Epithelial cell of proximal tubule (primary cell): ENCODE measurements around the gene CSTF1. TPM values are rescaled to one million over a fixed set of nuclear protein-coding genes. Genes with fewer than 3 reads are reported as not detected.

ENCODE experiments used
- DNase-seq: peaks from one replicate; pipeline ENCODE4 v3.0.0-alpha.2; 2011; ENCODE audit warnings: low read depth
- H3K4me3 ChIP-seq: 2 replicates; pipeline ENCODE4 v1.5.1; 2011; ENCODE audit warnings: low read depth, mild to moderate bottlenecking, low read length
- total RNA-seq: library from RNA; depleted of rRNA; stranded (reverse); fragments of >200 nt; gene quantifications from 2 replicates; pipeline ENCODE4 v1.2.3, GENCODE V29; 2015
- TF ChIP-seq, protein P1 (sequence below): conservative IDR thresholded peaks from 2 replicates; pipeline ENCODE4 v1.5.1; 2012; ENCODE audit warnings: low read depth, mild to moderate bottlenecking, low read length

Gene CSTF1
- total RNA-seq, 1 donor from 2014 or later: 21.6 TPM

DNA sequence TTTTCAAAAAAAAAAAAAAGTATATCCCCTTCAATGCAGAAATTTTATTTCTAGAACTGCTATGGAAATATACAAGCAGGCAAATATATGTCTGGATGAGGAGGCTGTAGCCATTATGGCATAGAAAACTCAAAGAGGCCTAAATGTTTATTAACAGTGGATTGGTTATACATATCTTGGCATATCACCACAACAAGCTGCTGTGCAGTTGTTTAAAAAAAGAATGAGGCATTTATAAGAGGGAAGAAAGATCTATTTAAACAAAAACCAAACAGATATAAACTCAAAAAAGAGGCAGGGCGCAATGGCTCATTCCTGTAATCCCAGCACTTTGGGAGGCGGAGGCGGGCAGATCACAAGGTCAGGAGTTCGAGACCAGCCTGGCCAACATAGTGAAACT lies 45.8 kb downstream of the CSTF1 start:
- H3K4me3 ChIP-seq: no peak overlapping the region
- no peak for DNase-seq
- TF ChIP-seq, protein P1, sequence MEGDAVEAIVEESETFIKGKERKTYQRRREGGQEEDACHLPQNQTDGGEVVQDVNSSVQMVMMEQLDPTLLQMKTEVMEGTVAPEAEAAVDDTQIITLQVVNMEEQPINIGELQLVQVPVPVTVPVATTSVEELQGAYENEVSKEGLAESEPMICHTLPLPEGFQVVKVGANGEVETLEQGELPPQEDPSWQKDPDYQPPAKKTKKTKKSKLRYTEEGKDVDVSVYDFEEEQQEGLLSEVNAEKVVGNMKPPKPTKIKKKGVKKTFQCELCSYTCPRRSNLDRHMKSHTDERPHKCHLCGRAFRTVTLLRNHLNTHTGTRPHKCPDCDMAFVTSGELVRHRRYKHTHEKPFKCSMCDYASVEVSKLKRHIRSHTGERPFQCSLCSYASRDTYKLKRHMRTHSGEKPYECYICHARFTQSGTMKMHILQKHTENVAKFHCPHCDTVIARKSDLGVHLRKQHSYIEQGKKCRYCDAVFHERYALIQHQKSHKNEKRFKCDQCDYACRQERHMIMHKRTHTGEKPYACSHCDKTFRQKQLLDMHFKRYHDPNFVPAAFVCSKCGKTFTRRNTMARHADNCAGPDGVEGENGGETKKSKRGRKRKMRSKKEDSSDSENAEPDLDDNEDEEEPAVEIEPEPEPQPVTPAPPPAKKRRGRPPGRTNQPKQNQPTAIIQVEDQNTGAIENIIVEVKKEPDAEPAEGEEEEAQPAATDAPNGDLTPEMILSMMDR: no peak

DNA sequence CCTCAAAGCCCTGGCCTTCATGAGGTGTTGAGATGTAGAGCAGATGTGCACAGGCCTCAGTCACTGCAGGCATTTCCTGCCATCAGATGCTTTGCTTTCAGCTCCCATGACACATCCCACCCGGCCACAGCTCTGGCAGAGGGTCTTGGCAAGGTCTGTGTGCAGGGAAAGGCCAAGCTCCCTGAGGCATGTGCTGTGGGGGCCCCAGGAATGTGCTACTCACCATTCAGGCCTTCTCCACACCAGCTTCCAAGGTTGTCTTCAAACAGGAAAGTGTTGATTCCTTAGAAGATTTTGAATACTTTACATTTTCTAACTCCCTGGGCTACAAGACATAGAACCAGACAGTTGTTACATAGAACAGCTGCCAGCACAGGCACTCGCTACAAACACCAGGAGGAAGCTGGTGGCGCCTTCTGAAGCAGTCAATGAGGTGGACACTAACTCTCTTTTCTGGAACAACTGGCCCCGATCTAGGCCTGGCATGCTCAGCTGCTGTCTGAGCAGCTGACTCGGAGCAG lies 47.4 kb downstream of the CSTF1 start:
- TF ChIP-seq, protein P1: no peak
- no peak for DNase-seq
- H3K4me3 ChIP-seq: no peak overlapping the region

DNA sequence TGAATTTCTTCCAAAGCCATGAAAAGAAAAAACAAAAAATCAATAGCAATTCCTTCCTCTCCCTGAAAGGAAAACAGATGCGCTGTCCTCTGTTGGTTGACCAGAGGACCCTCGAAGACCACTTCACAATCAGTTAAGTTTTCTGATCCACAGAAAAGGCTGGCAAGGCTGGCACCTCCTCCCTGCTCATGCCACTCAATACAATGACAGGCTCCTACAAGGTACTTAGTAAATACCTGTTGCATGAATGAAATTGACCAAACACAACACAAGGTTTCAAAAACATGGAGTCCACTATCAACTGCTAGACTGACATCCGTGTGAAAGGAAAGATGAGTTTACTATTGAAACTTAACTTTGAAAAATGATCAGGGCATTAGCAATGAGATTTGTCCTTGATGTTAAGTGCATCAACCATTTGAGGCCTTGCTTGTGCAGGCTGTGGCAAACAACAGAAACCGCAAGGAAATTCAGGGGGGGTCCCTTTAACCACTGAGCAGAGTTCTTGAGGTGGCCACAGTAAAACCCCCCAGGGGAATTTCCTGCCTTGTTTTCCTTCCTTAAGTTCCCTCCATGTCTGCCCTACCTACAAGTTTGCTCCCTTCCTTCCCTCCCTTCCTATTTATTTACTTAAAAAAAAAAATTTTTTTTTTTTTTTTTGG lies 48.0 kb downstream of the CSTF1 start:
- no peak for DNase-seq

DNA sequence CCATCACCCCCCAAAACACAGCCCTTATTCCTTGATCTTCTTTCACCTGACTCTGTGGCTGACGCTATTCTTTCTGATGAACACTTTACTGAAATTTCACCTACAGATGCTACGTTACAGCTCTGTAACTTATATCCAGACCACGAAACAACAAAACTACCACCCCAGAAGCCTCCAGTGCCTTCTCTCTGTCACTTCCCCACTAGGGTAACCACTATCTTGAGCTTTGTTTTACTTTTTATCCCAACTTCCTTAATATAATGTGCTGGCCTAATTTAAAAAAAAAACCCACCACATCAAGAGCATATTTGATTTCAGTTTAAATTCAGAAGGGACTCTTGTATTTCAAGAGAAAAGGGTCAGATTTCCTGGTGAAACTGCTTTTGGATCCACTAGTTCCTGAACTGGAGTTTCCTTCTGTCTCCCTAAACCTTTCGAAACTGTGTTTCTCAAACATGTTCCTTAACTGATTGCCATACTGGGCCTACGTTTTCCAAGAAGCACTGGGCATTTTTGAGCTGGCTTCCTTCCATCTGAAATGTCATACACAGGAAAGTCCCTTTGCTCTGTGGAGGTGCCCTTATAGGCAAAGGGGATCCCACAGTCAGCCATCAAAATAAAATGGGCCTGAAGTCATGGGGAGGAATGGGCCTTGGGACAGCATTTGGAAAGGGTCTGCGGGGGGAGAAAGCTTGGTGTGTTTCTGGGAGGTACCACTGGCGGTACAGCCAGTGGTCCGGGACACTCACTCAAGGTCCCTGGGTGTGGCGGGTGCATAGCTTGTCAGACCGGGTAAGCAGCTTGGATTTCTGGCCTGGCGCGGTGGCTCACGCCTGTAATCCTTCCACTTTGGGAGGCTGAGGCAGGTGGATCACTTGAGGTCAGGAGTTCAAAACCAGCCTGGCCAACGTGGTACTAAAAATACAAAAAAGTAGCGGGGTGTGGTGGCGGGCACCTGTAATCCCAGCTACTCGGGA lies 50.2 kb downstream of the CSTF1 start:
- no peak for DNase-seq
- TF ChIP-seq, protein P1: no peak

More for the DNA sequence above, 48.0 kb downstream of the CSTF1 start:
- TF ChIP-seq, protein P1: no peak
- H3K4me3 ChIP-seq: no peak overlapping the region

DNA sequence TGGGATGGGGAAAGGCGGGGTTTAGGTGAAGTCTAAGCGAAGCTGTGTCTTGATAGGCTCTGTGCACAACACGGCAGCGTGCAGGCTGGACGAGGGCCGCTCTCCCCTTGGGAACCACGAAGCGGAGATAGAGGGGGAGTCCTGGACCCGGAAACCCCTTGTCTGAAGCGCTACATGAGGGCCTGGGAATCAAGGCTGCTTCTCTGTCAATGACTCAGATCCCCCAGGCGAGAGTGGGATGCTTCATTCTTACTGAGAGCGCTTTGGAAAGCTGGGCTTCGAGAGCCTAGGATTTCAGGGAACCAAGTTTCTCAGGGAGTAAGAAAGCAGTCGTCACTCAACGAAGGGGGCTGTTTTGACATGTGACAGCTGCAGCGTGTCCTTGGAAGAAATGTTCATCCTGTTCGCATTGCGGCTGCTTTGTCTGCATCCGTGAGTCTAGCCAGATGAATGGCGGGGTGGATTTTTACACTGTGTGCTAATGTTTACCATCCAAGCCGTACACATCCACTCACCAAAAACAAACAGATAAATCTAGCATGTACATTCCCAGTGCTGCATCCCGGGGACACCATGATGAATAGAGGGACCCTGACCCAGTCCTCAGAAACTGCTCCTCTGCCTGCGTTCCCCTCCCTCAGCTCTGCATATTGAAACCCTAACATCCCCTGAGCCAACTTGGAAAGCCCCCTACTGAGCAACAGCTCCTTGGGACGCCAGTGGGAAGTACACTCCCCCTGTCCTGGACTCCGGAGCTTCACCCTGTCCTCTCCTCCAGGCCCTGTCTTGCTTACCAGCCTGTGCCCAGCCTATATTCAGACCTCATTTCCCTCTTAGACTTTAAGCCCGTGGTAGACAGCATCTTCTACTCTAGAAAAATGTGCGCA lies 51.5 kb downstream of the CSTF1 start:
- TF ChIP-seq, protein P1: no peak
- H3K4me3 ChIP-seq: no peak overlapping the region
- DNase-seq: no peak

More for the DNA sequence above, 50.2 kb downstream of the CSTF1 start:
- H3K4me3 ChIP-seq: no peak overlapping the region

DNA sequence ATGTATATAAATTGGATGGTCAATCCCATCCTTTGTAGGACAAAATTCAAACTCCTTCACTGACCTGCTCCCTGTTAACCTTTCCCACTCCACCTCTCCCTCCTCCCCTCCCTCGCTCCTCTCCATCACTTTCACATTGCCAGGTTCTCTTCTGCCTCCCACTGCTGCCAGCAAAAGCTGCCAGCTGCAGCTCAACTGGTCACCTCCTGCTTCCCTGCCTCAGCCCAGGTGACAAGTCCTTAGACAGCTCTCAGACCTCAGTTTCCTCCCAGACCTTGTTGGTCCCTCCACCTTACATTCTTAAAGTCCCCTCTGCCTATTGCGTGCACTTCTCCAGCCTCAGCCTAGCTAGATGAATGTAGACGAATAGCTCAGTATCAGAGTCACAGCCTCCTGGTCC lies 52.7 kb downstream of the CSTF1 start:
- TF ChIP-seq, protein P1: no peak
- H3K4me3 ChIP-seq: no peak overlapping the region
- DNase-seq: no peak
